ENCODE data around the gene LRP1B. TPM values are rescaled to one million over a fixed set of nuclear protein-coding genes. Genes with fewer than 3 reads are reported as not detected.

LRP1B gene
- total RNA-seq, 2 donors from 2014 or later, result 0.91 to 1.2 TPM

- H3K27ac ChIP-seq, result no peak overlapping the region
- no peaks in the 10 kb centered on the region for H3K9me3 ChIP-seq
- 65% methylated on average over 4 of the region's 4 CpGs for WGBS
- H3K4me3 ChIP-seq, result no peak overlapping the region
- intact Hi-C loops (cut with DNase I), result no loop called here
- DNase-seq (ENCODE audit: low spot score), result no peak
- H3K4me1 ChIP-seq (replicated peaks), result peaks cover 3% of the 10 kb centered on the region
- TF ChIP-seq POLR2AphosphoS5 (IDR thresholded peaks at IDR 0.05), result no peak
- no peak for TF ChIP-seq CTCF (IDR thresholded peaks at IDR 0.05)
- TF ChIP-seq POLR2A (IDR thresholded peaks at IDR 0.05), result no peak
- H3K27me3 ChIP-seq (replicated peaks; ENCODE audit: insufficient read depth), result no peaks in the 10 kb centered on the region
- no peaks in the 10 kb centered on the region for H3K36me3 ChIP-seq
These were observed 1944.5 kb downstream of the LRP1B start for GRCh38 chr2:140186313-140186712.

GRCh38 chr2:140185076-140185475 is 1945.7 kb downstream of the LRP1B start:
- H3K4me3 ChIP-seq, result no peak overlapping the region
- H3K27ac ChIP-seq, result no peak overlapping the region
- H3K9me3 ChIP-seq, result no peaks in the 10 kb centered on the region
- no peak for DNase-seq (ENCODE audit: low spot score)
- TF ChIP-seq POLR2A (IDR thresholded peaks at IDR 0.05) (no peak), POLR2AphosphoS5 (IDR thresholded peaks at IDR 0.05) (no peak), CTCF (IDR thresholded peaks at IDR 0.05) (no peak)
- H3K27me3 ChIP-seq (replicated peaks; ENCODE audit: insufficient read depth), result no peaks in the 10 kb centered on the region
- H3K36me3 ChIP-seq, result no peaks in the 10 kb centered on the region
- peaks cover 3% of the 10 kb centered on the region for H3K4me1 ChIP-seq (replicated peaks)
- intact Hi-C loops (cut with DNase I), result no loop called here

GRCh38 chr2:140183056-140183765 is 1947.6 kb downstream of the LRP1B start:
- 89% methylated on average over 6 of the region's 6 CpGs for WGBS
- Histone ChIP-seq H3K27ac (no peak overlapping the region), H3K4me3 (no peak overlapping the region), H3K36me3 (no peaks in the 10 kb centered on the region), H3K9me3 (no peaks in the 10 kb centered on the region), H3K4me1 (replicated peaks) (peaks cover 3% of the 10 kb centered on the region), H3K27me3 (replicated peaks; ENCODE audit: insufficient read depth) (no peaks in the 10 kb centered on the region)
- TF ChIP-seq POLR2A (IDR thresholded peaks at IDR 0.05) (no peak), CTCF (IDR thresholded peaks at IDR 0.05) (no peak), POLR2AphosphoS5 (IDR thresholded peaks at IDR 0.05) (no peak)
- DNase-seq (ENCODE audit: low spot score), result no peak
- intact Hi-C loops (cut with DNase I), result no loop called here

Small RNA genes lying within 50 kb of the gene (microRNA-seq; reads per million reads assigned to microRNA genes)
- not detected for gene MIR7157

Small RNA genes lying within 50 kb of the gene (small RNA-seq; reads per million reads assigned to genes)
- 0 reads per million in 2 donors for gene AC068287.1
- 0 reads per million in 2 donors for gene MTCO1P44
- gene RF00019, result 0 reads per million in 2 donors
- 0 reads per million in 2 donors for gene RF02271
- 0 reads per million in 2 donors for gene RNU6-904P
